K562 (cell line): ENCODE data around the gene MRM2. TPM values are rescaled to one million over a fixed set of nuclear protein-coding genes. Genes with fewer than 3 reads are reported as not detected.

Experiments
- ATAC-seq: fragments of 200-7000 bp; cut with Tn5 transposase; 3 replicates; pipeline ENCODE4 v1.9.1; 2020; ENCODE audit warnings: moderate library complexity
- BruUV-seq: library from RNA; stranded (reverse); fragments of 400-500 nt; replicated peaks from 2 replicates; lab custom pipeline; 2021; lab: Mats Ljungman, UMichigan
- CTCF ChIA-PET: fragments of 300-600 bp; formaldehyde crosslinking; extraction: SDS; loops from one replicate; lab custom pipeline; 2021; ENCODE audit warnings: low intra/inter-chr PET ratio; lab: Yijun Ruan, JAX
- POLR2A ChIA-PET: fragments of 300-600, 350-650 bp; sonication (Branson Sonifier 250); formaldehyde crosslinking; extraction: SDS; loops from one replicate; lab custom pipeline; 2021; ENCODE audit warnings: antibody characterized with exemption, inconsistent platforms; lab: Yijun Ruan, JAX
- DNase-seq, 4 experiments: peaks; one replicate each; pipeline versions ENCODE4 v3.0.0 to v3.0.0-alpha.2; 2011 to 2018; ENCODE audit warnings: low spot score in 3 of 4, mixed read lengths in 3 of 4; ENCODE audit errors: extremely low read depth in 1 of 4
- FAIRE-seq: peaks from 2 replicates; lab custom pipeline; 2011; peaks lifted over from hg19 to GRCh38; lab: Jason Lieb, UNC
- H2AFZ ChIP-seq: 2 replicates; pipeline ENCODE4 v1.6.0; 2011; ENCODE audit warnings: low read depth, low read length, control low read depth, inconsistent platforms
- H3K27ac ChIP-seq: fragments of 200-600 bp; 3 replicates; pipeline ENCODE4 v1.8.0; 2011; ENCODE audit warnings: low read depth, mild to moderate bottlenecking, control low read depth, inconsistent platforms, low read length, moderate library complexity, mixed read lengths; ENCODE audit errors: extremely low read depth
- H3K27me3 ChIP-seq, 2 experiments: fragments of 300-600 bp in 1 of 2; 2 replicates in 1 of 2; 3 replicates in 1 of 2; pipeline versions ENCODE4 v1.6.0 to v1.8.0; 2011; ENCODE audit warnings: inconsistent platforms in 2 of 2, low read length in 2 of 2, mild to moderate bottlenecking in 1 of 2, mixed read lengths in 1 of 2, moderate library complexity in 1 of 2; ENCODE audit not compliant: control insufficient read depth in 2 of 2, insufficient read depth in 2 of 2
- H3K36me3 ChIP-seq: fragments of 300-600 bp; 3 replicates; pipeline ENCODE4 v1.8.0; 2011; ENCODE audit warnings: mild to moderate bottlenecking, low read length, inconsistent platforms; ENCODE audit not compliant: control insufficient read depth, insufficient read depth
- H3K4me1 ChIP-seq, 2 experiments: fragments of 200-600 bp in 1 of 2; replicated peaks in 1 of 2; 2 replicates in 1 of 2; 3 replicates in 1 of 2; pipeline versions ENCODE4 v1.5.1 to v1.8.0; 2011; ENCODE audit warnings: inconsistent platforms in 2 of 2, low read length in 2 of 2, mild to moderate bottlenecking in 1 of 2, mixed read lengths in 1 of 2, moderate library complexity in 1 of 2; ENCODE audit not compliant: control insufficient read depth in 2 of 2, insufficient read depth in 2 of 2
- H3K4me2 ChIP-seq: 2 replicates; pipeline ENCODE4 v1.6.1; 2011; ENCODE audit warnings: low read length, control low read depth, inconsistent platforms, mixed read lengths; ENCODE audit not compliant: insufficient read depth
- H3K4me3 ChIP-seq: fragments of 200-600 bp; sonication (generic), shearing (Covaris generic); 2 replicates; pipeline ENCODE4 v1.5.1; 2016; ENCODE audit warnings: control low read depth, inconsistent platforms
- H3K79me2 ChIP-seq: fragments of 200-600 bp; 3 replicates; pipeline ENCODE4 v1.8.0; 2011; ENCODE audit warnings: low read length, inconsistent platforms; ENCODE audit not compliant: control insufficient read depth, insufficient read depth
- H3K9ac ChIP-seq, 2 experiments: 2 replicates each; pipeline versions ENCODE4 v1.6.0 to v1.6.1; 2011; ENCODE audit warnings: low read depth in 2 of 2, low read length in 2 of 2, control low read depth in 1 of 2, inconsistent platforms in 1 of 2, mild to moderate bottlenecking in 1 of 2, mixed read lengths in 1 of 2; ENCODE audit not compliant: insufficient read depth in 1 of 2
- H3K9me1 ChIP-seq: one replicate; pipeline ENCODE4 v1.6.0; 2011; ENCODE audit warnings: inconsistent platforms, mild to moderate bottlenecking, low read length, moderate library complexity; ENCODE audit not compliant: control insufficient read depth, insufficient read depth
- H3K9me3 ChIP-seq: replicated peaks from 2 replicates; pipeline ENCODE4 v1.5.1; 2011; ENCODE audit warnings: low read depth, low read length, inconsistent platforms; ENCODE audit not compliant: control insufficient read depth, insufficient read depth
- H4K20me1 ChIP-seq: replicated peaks from 2 replicates; pipeline ENCODE4 v1.6.1; 2011; ENCODE audit warnings: low read length, inconsistent platforms, mixed read lengths; ENCODE audit not compliant: control insufficient read depth, insufficient read depth
- FOXA3 ChIP-seq, 2 experiments: fragments of 450-650 bp in 1 of 2; sonication (generic) in 1 of 2; formaldehyde crosslinking; IDR thresholded peaks in 1 of 2; conservative IDR thresholded peaks in 1 of 2; 2 replicates each; pipeline versions ENCODE4 v1.4.0 to v1.8.0; 2020 to 2022; ENCODE audit warnings: mild to moderate bottlenecking in 2 of 2, missing genetic modification reagents in 1 of 2
- SIN3A ChIP-seq, 2 experiments: fragments of 150-350 bp in 1 of 2; IDR thresholded peaks; 2 replicates each; pipeline ENCODE4 v1.6.1; 2011 to 2016; ENCODE audit warnings: borderline replicate concordance in 2 of 2, low read depth in 2 of 2, low read length in 2 of 2, mild to moderate bottlenecking in 2 of 2, moderate library complexity in 2 of 2; ENCODE audit not compliant: control insufficient read depth in 1 of 2
- TCF3 ChIP-seq: sonication (generic); formaldehyde crosslinking; IDR thresholded peaks from 2 replicates; pipeline ENCODE4 v1.4.0; 2020; ENCODE audit warnings: mild to moderate bottlenecking, missing genetic modification reagents
- ZNF407 ChIP-seq: fragments of 450-650 bp; IDR thresholded peaks from 2 replicates; pipeline ENCODE4 v1.6.1; 2016; ENCODE audit warnings: low read depth
- WGBS: fragments of 100-300 bp; shearing (Covaris generic); methylation state at CpG from one replicate; pipeline ENCODE4 v1.1.6; 2016; ENCODE audit warnings: low coverage, mixed read lengths; ENCODE audit not compliant: insufficient coverage; ENCODE audit errors: missing lambda C conversion rate; 5-methylcytosine and 5-hydroxymethylcytosine counted together
- in situ Hi-C: fragments of 300-500 bp; cut with MboI; formaldehyde crosslinking; loops from 4 replicates; pipeline ENCODE4 v1.15.0; 2018; ENCODE audit warnings: inconsistent platforms, mixed read lengths
- intact Hi-C: fragments of 100-400 bp; cut with micrococcal nuclease; formaldehyde crosslinking; loops from 2 replicates; pipeline ENCODE4 v1.14.2; 2022
- polyA plus RNA-seq, 8 experiments: library from polyadenylated mRNA; depleted of rRNA in 4 of 8; stranded (reverse) in 5 of 8; unstranded in 3 of 8; fragments of >200 nt; fragmentation: Nextera tagmentation in 2 of 8; fragmentation: Illumina TruSeq in 1 of 8; extraction: Ambion mirVana in 2 of 8; extraction: Trizol in 1 of 8; gene quantifications; 2 replicates each; pipeline versions ENCODE4 v1.2.1 to v1.2.3, GENCODE V29; 2011 to 2014; ENCODE audit warnings: inconsistent platforms in 1 of 8, missing spikeins in 1 of 8
- total RNA-seq, 7 experiments: library from RNA; depleted of rRNA in 6 of 7; stranded (reverse); fragments of >200 nt in 6 of 7; fragmentation: Illumina TruSeq in 2 of 7; extraction: Trizol in 2 of 7; gene quantifications; 2 replicates each; pipeline versions ENCODE4 v1.2.1 to v1.2.3, GENCODE V29; 2011 to 2021; ENCODE audit warnings: low replicate concordance in 1 of 7
- TF ChIP-seq, protein P1 (sequence below): sonication (generic); formaldehyde crosslinking; IDR thresholded peaks from 2 replicates; pipeline ENCODE4 v1.4.0; 2020; ENCODE audit warnings: mild to moderate bottlenecking, missing genetic modification reagents

Gene MRM2
- total and polyA plus RNA-seq, 9 of the 15 experiments (the other 6 are each of a cell fraction or from before 2014, with no cell fraction given): 32.4 to 116 (median 50.5) TPM

DNA sequence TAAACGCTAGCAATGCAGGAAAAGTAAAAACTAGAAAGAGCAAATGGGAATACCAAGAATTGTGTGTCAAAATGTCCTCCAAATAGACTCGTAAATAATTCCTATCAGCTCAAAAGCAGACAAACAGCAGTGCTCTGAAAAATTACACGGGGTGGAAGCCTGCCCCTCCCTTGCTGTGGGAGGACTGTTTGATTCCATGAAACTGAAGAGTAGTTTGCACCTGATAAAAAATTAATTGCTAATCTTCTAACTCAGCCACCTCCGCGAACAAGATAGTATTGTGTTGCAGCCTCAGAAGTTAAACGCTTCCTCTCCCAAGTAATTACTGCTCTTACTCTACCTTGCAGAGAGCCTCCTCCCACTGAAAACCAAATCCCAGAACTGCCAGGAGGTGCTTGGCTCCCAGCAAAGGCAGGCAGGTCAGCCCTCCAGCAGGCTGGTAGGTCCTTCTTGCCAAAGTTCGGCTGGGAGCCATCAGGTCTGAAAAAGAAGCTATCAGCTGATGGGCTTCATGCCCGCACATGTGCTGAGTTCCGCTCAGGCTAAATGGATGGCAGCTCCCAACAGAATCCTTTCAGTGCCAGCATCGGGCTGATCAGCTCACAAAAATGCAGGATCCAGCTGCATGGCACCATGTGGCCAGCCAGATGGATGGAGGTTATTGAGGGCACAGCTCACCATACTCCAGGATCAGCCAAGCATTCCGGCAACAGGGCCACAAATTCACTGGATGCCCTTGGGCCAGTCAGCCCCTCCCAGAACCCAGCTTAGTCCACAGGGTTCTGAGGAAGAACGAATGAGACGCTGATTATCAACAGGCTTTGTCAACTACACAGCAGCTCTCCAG is 46.4 kb downstream of the MRM2 start:
- peaks cover 0 to 21% of the 10 kb centered on the region in 2 experiments; a peak in 2 of 5 replicates for H3K4me1 ChIP-seq
- DNase-seq (peak in 2 of 4 experiments; percentile 29 to 33), FAIRE-seq (no peak), ATAC-seq (no peak)
- CTCF ChIA-PET: interaction anchor here (0.6 to 0.7 kb wide), 2 partner anchors 555 to 615 kb away, joined by 3 to 6 read pairs; no protein-coding TSS in a partner anchor
- H3K27ac ChIP-seq: no peak overlapping the region
- peak overlapping the region; percentile 7; the same call in 1 of the 2 replicates for H3K4me2 ChIP-seq
- 0 out of 4 replicates have a peak overlapping the region, but pooled peaks of 1 of the 2 experiments have one; percentile 22 for H3K9ac ChIP-seq
- H4K20me1 ChIP-seq: 0 out of 2 replicates have a peak, but pooled peaks cover 3% of the 10 kb centered on the region
- no peaks in the 10 kb centered on the region for H3K79me2 ChIP-seq
- H3K4me3 ChIP-seq: no peak overlapping the region
- peaks cover 56% of the 10 kb centered on the region; the same call in 2 of the 3 replicates for H3K36me3 ChIP-seq
- POLR2A ChIA-PET: interaction anchor here (0.5 to 0.9 kb wide), 3 partner anchors 8 to 311 kb away, joined by 3 to 5 read pairs (median 5); no protein-coding TSS in a partner anchor
- H2AFZ ChIP-seq: no peak overlapping the region
- no peaks in the 10 kb centered on the region for H3K27me3 ChIP-seq
- H3K9me3 ChIP-seq: no peaks in the 10 kb centered on the region
- no peaks in the 10 kb centered on the region for H3K9me1 ChIP-seq
- 62% methylated on average over 13 of the region's 13 CpGs for WGBS
- in situ Hi-C loops (no loop called here), intact Hi-C loops (no loop called here)
- no TSS peak for BruUV-seq
- TF ChIP-seq FOXA3 (CRISPR knock-in tag; conservative IDR thresholded peaks at IDR 0.05 in 1 of 2, IDR thresholded peaks at IDR 0.05 in 1 of 2) (no peak), SIN3A (IDR thresholded peaks at IDR 0.05; ENCODE audit: borderline replicate concordance in 2 of 2, control insufficient read depth in 1 of 2, low read depth in 2 of 2, low read length in 2 of 2) (no peak), ZNF407 (no peak), TCF3 (CRISPR knock-in tag) (peak; percentile 83)
- TF ChIP-seq, protein P1, sequence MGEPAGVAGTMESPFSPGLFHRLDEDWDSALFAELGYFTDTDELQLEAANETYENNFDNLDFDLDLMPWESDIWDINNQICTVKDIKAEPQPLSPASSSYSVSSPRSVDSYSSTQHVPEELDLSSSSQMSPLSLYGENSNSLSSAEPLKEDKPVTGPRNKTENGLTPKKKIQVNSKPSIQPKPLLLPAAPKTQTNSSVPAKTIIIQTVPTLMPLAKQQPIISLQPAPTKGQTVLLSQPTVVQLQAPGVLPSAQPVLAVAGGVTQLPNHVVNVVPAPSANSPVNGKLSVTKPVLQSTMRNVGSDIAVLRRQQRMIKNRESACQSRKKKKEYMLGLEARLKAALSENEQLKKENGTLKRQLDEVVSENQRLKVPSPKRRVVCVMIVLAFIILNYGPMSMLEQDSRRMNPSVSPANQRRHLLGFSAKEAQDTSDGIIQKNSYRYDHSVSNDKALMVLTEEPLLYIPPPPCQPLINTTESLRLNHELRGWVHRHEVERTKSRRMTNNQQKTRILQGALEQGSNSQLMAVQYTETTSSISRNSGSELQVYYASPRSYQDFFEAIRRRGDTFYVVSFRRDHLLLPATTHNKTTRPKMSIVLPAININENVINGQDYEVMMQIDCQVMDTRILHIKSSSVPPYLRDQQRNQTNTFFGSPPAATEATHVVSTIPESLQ (CRISPR knock-in tag): no peak
